ENCODE data around the gene RALGAPB.

Gene RALGAPB

DNA sequence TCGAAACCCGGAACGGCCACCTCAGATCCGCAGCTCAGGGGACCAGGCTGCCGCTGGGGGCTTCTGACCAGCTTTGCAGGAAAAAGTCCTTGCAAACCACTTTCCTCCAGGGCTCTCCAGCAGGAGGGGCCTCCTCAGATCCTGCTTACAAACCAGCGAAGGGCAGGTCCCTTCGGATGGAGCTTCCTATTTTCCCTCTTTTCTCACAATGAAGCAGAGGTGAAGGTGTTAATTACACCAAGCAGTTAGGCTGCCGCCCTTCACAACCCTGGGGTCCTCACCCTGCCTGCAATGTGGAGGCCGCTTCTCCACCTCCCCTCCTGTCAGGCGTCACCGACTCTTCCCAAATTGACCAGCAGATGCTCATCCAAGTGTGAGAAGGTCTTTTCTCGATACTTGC is 134.7 kb downstream of the RALGAPB start:
- TF ChIP-seq, protein P1, sequence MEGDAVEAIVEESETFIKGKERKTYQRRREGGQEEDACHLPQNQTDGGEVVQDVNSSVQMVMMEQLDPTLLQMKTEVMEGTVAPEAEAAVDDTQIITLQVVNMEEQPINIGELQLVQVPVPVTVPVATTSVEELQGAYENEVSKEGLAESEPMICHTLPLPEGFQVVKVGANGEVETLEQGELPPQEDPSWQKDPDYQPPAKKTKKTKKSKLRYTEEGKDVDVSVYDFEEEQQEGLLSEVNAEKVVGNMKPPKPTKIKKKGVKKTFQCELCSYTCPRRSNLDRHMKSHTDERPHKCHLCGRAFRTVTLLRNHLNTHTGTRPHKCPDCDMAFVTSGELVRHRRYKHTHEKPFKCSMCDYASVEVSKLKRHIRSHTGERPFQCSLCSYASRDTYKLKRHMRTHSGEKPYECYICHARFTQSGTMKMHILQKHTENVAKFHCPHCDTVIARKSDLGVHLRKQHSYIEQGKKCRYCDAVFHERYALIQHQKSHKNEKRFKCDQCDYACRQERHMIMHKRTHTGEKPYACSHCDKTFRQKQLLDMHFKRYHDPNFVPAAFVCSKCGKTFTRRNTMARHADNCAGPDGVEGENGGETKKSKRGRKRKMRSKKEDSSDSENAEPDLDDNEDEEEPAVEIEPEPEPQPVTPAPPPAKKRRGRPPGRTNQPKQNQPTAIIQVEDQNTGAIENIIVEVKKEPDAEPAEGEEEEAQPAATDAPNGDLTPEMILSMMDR (IDR thresholded peaks at IDR 0.05; ENCODE audit: low read length), result no peak
- TF ChIP-seq EZH2 (optimal IDR thresholded peaks at IDR 0.05; ENCODE audit: low read depth, low read length), result no peak
- TF ChIP-seq EZH2phosphoT487 (IDR thresholded peaks at IDR 0.05; ENCODE audit: low read length), result no peak

GRCh38 chr20:38608188-38608587 is 135.5 kb downstream of the RALGAPB start:
- Histone ChIP-seq H3K27ac (ENCODE audit: low read length) (no peak overlapping the region), H3K4me1 (ENCODE audit: low read length) (peaks cover 3% of the 10 kb centered on the region; the same call in 1 of the 2 replicates), H2AFZ (ENCODE audit: low read length) (no peak overlapping the region), H3K9ac (ENCODE audit: low read length) (no peak overlapping the region), H3K4me3 (ENCODE audit: low read length) (no peak overlapping the region), H3K9me2 (replicated peaks; ENCODE audit: insufficient read depth, low read length) (no peaks in the 10 kb centered on the region), H3F3A (ENCODE audit: insufficient read depth, low read length) (no peaks in the 10 kb centered on the region), H3K79me2 (ENCODE audit: low read length) (no peaks in the 10 kb centered on the region), H3K27me3 (replicated peaks; ENCODE audit: insufficient read depth, low read length) (no peaks in the 10 kb centered on the region), H3K4me2 (ENCODE audit: low read depth, low read length) (no peak overlapping the region), H3K9me3 (replicated peaks; ENCODE audit: insufficient read depth, low read length) (no peaks in the 10 kb centered on the region), H4K20me1 (ENCODE audit: insufficient read depth, low read length) (no peaks in the 10 kb centered on the region), H3K36me3 (replicated peaks; ENCODE audit: insufficient read depth, low read length) (no peaks in the 10 kb centered on the region)
- DNase-seq, result no peak
- TF ChIP-seq EZH2phosphoT487 (IDR thresholded peaks at IDR 0.05; ENCODE audit: low read length), result no peak
- TF ChIP-seq EZH2 (optimal IDR thresholded peaks at IDR 0.05; ENCODE audit: low read depth, low read length), result no peak
- TF ChIP-seq, protein P1 (IDR thresholded peaks at IDR 0.05; ENCODE audit: low read length), result no peak

More for the DNA sequence above, 134.7 kb downstream of the RALGAPB start:
- Histone ChIP-seq H3K4me3 (ENCODE audit: low read length) (no peak overlapping the region), H3F3A (ENCODE audit: insufficient read depth, low read length) (no peaks in the 10 kb centered on the region), H3K4me1 (ENCODE audit: low read length) (peaks cover 3% of the 10 kb centered on the region; the same call in 1 of the 2 replicates), H3K27me3 (replicated peaks; ENCODE audit: insufficient read depth, low read length) (peaks cover 5% of the 10 kb centered on the region; the same call in 1 of the 2 replicates), H3K27ac (ENCODE audit: low read length) (no peak overlapping the region), H3K9ac (ENCODE audit: low read length) (no peak overlapping the region), H2AFZ (ENCODE audit: low read length) (no peak overlapping the region), H3K4me2 (ENCODE audit: low read depth, low read length) (no peak overlapping the region), H3K36me3 (replicated peaks; ENCODE audit: insufficient read depth, low read length) (no peaks in the 10 kb centered on the region), H3K9me2 (replicated peaks; ENCODE audit: insufficient read depth, low read length) (no peaks in the 10 kb centered on the region), H3K9me3 (replicated peaks; ENCODE audit: insufficient read depth, low read length) (no peaks in the 10 kb centered on the region), H3K79me2 (ENCODE audit: low read length) (no peaks in the 10 kb centered on the region), H4K20me1 (ENCODE audit: insufficient read depth, low read length) (no peaks in the 10 kb centered on the region)
- no peak for DNase-seq

DNA sequence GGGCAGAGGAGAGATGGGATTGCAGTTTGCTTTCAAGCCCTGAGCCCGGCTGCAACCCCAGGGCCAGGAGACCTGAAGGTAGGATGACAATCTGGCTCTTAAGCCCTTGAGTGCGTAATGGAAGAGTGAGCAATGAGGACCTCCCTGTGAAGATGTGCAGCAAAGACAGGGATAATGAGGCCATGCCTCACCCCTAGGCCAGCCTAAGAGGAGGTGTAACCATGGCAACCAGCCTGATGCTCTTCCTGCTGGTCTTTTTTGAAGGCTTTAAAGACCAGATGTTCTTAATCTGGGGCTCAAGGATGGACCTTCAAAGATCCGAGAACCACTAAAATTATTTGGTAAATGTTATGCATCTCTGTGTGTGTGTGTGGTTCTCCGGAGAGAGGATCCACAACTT is 137.2 kb downstream of the RALGAPB start:
- Histone ChIP-seq H3F3A (ENCODE audit: insufficient read depth, low read length) (no peaks in the 10 kb centered on the region), H3K9me3 (replicated peaks; ENCODE audit: insufficient read depth, low read length) (no peaks in the 10 kb centered on the region), H3K27ac (ENCODE audit: low read length) (no peak overlapping the region), H3K9ac (ENCODE audit: low read length) (no peak overlapping the region), H4K20me1 (ENCODE audit: insufficient read depth, low read length) (no peaks in the 10 kb centered on the region), H3K4me3 (ENCODE audit: low read length) (no peak overlapping the region), H3K27me3 (replicated peaks; ENCODE audit: insufficient read depth, low read length) (peaks cover 9% of the 10 kb centered on the region; the same call in 1 of the 2 replicates), H2AFZ (ENCODE audit: low read length) (no peak overlapping the region), H3K9me2 (replicated peaks; ENCODE audit: insufficient read depth, low read length) (no peaks in the 10 kb centered on the region), H3K79me2 (ENCODE audit: low read length) (no peaks in the 10 kb centered on the region), H3K4me1 (ENCODE audit: low read length) (peaks cover 3% of the 10 kb centered on the region; the same call in 1 of the 2 replicates), H3K36me3 (replicated peaks; ENCODE audit: insufficient read depth, low read length) (no peaks in the 10 kb centered on the region), H3K4me2 (ENCODE audit: low read depth, low read length) (no peak overlapping the region)
- no peak for DNase-seq
- TF ChIP-seq EZH2 (optimal IDR thresholded peaks at IDR 0.05; ENCODE audit: low read depth, low read length) (no peak), EZH2phosphoT487 (IDR thresholded peaks at IDR 0.05; ENCODE audit: low read length) (no peak)
- TF ChIP-seq, protein P1 (IDR thresholded peaks at IDR 0.05; ENCODE audit: low read length), result no peak

Data from MM.1S (cell line).